Urinary bladder (tissue), 4 donors: Measurements from ENCODE around the gene TNN. TPM values are rescaled to one million over a fixed set of nuclear protein-coding genes. Genes with fewer than 3 reads are reported as not detected.
"Not testable (repeated sequence)": the region's sequence is repeated elsewhere in the genome, so short reads cannot be mapped to it uniquely, and the experiment has no call there.

ENCODE experiments used
- DNase-seq: peaks from one replicate; pipeline ENCODE4 v3.0.0-alpha.2; 2015; ENCODE audit errors: extremely low spot score
- H3K27ac ChIP-seq: one replicate; pipeline ENCODE4 v1.5.1; 2013; ENCODE audit warnings: low read depth, mild to moderate bottlenecking, moderate library complexity
- H3K36me3 ChIP-seq: one replicate; pipeline ENCODE4 v1.6.1; 2013; ENCODE audit warnings: mild to moderate bottlenecking, moderate library complexity; ENCODE audit not compliant: insufficient read depth
- H3K4me1 ChIP-seq: one replicate; pipeline ENCODE4 v1.6.1; 2013; ENCODE audit warnings: mild to moderate bottlenecking, moderate library complexity; ENCODE audit not compliant: insufficient read depth
- H3K4me3 ChIP-seq: one replicate; pipeline ENCODE4 v1.5.1; 2013; ENCODE audit warnings: low read depth, low read length
- WGBS: extraction: QIAGEN DNeasy Blood & Tissue Kit; methylation state at CpG from one replicate; pipeline ENCODE4 v1.1.7; 2013; 5-methylcytosine and 5-hydroxymethylcytosine counted together
- polyA plus RNA-seq: library from polyadenylated mRNA; stranded (reverse); fragments of 200-250 nt; gene quantifications from one replicate; pipeline ENCODE4 v1.2.3, GENCODE V29; 2013
- total RNA-seq: library from RNA; depleted of rRNA; stranded (reverse); fragments of >200 nt; gene quantifications from one replicate; pipeline ENCODE4 v1.2.3, GENCODE V29; 2014
- donor health status: healthy with polysubstance abuse.
- donor health status: healthy.

TNN gene
- total and polyA plus RNA-seq, 2 donors, result 0.03 to 2.2 TPM

DNA sequence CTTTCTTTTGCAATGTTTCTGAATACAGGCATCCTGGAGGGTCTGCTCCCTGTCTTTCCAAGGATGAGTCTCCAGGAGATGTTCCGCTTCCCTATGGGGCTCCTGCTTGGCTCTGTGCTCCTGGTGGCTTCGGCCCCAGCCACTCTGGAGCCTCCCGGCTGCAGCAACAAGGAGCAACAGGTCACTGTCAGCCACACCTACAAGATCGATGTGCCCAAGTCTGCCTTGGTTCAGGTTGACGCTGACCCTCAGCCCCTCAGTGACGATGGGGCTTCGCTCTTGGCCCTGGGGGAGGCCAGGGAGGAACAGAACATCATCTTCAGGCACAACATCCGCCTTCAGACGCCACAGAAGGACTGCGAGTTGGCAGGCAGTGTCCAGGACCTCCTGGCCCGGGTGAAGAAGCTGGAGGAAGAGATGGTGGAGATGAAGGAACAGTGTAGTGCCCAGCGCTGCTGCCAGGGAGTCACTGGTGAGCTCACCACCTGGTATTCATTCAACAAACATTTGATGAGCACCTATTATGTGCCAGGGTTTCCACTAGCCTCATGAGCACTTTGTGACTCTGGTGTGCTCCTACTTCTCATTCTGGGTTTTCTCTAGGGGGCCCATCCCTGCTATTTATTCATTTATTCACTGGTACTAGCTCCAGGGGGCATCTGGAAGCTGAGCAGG, 9.9 kb downstream of the TNN start:
- Histone ChIP-seq H3K4me3 (no peak overlapping the region), H3K36me3 (no peaks in the 10 kb centered on the region), H3K27ac (no peak overlapping the region), H3K4me1 (no peaks in the 10 kb centered on the region)
- DNase-seq, result no peak
- 87% methylated on average over 12 of the region's 12 CpGs for WGBS

DNA sequence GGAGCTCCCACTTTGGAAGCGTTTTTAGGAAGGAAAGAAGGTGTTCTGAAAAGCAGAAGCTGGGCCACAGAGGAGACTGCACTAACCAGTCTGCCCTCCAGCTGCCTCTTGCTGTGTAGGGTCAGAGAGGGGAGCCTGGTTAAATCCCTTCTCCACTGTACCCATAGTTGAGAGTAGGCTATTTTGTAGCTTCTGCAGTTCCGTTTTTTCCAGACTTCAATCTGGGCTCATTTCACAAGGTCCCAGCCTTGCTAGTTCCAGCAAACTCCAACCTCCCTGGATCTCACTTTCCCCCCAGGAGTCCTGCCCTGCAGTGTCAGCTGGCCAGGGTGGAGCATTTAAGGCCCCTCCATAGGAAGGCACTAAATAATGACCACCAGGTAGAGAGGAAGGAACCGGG, 11.0 kb downstream of the TNN start:
- Histone ChIP-seq H3K36me3 (no peaks in the 10 kb centered on the region), H3K4me1 (no peaks in the 10 kb centered on the region), H3K27ac (no peak overlapping the region), H3K4me3 (no peak overlapping the region)
- 69% methylated on average over 3 of the region's 3 CpGs for WGBS
- no peak for DNase-seq

DNA sequence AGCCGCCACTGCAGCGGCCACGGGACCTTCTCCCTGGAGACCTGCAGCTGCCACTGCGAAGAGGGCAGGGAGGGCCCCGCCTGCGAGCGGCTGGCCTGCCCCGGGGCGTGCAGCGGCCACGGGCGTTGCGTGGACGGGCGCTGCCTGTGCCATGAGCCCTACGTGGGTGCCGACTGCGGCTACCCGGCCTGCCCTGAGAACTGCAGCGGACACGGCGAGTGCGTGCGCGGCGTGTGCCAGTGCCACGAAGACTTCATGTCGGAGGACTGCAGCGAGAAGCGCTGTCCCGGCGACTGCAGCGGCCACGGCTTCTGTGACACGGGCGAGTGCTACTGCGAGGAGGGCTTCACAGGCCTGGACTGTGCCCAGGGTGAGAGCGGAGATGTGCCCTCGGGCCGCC, 11.7 kb downstream of the TNN start:
- 96% methylated on average over 40 of the region's 40 CpGs for WGBS
- no peak for DNase-seq
- Histone ChIP-seq H3K4me1 (no peaks in the 10 kb centered on the region), H3K36me3 (no peaks in the 10 kb centered on the region), H3K4me3 (no peak overlapping the region), H3K27ac (no peak overlapping the region)

DNA sequence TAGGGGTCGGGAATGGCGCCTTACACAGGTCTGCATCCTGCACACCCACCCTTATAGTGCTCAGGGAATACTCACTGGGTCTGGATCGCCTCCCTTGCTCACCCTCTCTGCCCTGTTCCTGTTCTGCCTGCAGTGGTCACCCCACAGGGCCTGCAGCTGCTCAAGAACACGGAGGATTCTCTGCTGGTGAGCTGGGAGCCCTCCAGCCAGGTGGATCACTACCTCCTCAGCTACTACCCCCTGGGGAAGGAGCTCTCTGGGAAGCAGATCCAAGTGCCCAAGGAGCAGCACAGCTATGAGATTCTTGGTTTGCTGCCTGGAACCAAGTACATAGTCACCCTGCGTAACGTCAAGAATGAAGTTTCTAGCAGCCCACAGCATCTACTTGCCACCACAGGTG, 12.4 kb downstream of the TNN start:
- Histone ChIP-seq H3K27ac (no peak overlapping the region), H3K4me3 (no peak overlapping the region), H3K4me1 (no peaks in the 10 kb centered on the region), H3K36me3 (no peaks in the 10 kb centered on the region)
- 78% methylated on average over 6 of the region's 6 CpGs for WGBS
- no peak for DNase-seq

DNA sequence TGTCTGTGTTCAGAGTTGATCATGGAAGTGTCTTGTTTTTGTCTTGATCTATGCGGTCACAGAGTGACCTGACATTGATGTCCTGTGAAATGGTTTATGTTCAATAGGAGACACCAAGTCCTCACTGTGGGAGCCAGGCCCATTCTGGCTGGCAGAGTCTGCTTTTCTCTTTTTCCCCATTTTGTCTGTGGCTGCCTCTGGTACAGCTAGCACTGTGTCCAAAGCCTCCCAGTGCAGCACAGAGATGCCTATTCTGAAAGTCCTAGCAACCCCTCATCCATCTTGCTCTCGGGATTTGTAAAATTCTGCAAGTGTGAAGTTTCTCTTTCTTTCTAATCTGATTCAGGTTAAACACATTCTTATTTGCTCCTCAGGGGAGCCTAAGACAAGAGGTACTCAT, 14.3 kb downstream of the TNN start:
- DNase-seq, result no peak
- Histone ChIP-seq H3K27ac (no peak overlapping the region), H3K4me3 (no peak overlapping the region), H3K36me3 (no peaks in the 10 kb centered on the region), H3K4me1 (no peaks in the 10 kb centered on the region)
- 87% methylated on average over 2 of the region's 2 CpGs for WGBS

DNA sequence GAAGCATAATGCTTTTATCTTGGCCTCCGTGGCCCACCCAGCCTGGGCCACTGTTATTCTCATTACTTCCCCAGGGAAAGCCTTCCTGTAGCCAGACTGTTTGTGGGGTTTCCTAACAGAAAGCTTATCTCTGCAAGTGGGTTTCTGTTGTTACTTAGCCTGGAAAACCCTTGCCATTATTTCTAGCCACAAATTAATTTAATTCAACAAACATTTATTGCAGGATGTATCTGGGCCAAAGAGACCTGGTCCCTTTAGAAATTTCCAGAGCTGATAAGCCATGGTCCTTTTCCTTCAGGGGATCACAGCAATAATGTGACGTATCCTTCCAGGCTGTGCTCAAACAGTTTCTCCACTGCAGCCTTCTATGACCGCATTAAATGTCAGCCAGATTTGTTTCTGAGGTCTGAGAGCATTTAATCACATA, 20.9 kb downstream of the TNN start:
- Histone ChIP-seq H3K27ac (no peak overlapping the region), H3K4me1 (no peaks in the 10 kb centered on the region), H3K36me3 (no peaks in the 10 kb centered on the region), H3K4me3 (no peak overlapping the region)
- WGBS, result 76% methylated on average over 3 of the region's 3 CpGs
- no peak for DNase-seq

DNA sequence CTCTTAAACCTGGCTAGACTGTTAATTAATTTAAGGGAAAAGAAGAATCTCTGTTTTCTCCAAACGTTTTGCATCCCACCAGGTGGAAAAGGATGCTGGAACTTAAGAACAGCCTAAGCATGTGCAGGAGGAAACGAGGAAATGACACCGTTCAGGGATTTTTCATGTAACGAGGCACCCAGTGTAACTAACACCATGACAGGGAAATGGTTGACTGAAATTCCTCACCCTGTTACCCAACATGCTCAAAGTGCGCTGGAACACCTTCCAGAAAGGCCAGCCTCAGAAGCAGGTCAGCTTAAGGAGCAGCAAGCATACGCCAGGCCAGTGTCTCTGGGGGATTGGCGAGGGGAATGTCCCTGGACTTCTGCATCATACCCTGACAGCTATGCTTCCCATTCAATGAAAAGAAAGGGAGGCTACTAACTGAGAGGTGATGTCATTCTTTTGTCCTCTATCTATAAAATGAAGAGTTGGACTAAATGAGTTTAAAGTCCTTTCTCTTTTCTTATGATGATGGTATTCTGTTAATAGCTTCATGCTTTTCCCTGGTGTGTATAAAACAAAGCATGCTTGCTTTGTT, 21.6 kb downstream of the TNN start:
- 63% methylated on average over 7 of the region's 7 CpGs for WGBS
- Histone ChIP-seq H3K27ac (no peak overlapping the region), H3K36me3 (no peaks in the 10 kb centered on the region), H3K4me1 (no peaks in the 10 kb centered on the region), H3K4me3 (no peak overlapping the region)
- DNase-seq, result no peak

DNA sequence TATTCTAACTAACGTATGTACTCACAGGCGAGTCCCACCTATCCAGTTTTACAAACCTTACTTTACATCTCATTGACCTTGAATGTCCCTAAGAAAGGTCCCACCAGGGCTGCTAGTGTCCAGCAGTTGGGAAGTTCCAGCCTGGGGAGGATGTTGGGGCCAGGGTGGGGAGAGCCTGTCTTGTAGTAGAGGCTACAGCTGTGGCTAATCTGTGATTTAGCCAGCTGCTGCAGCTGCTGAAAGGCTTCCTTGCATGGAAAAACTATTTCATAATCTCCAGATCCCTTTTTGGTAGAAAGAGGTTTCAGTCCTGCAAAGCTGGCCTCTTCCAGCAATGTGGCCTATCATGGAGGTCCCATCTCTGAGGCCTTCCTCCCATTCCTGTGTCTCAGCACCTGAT, 23.1 kb downstream of the TNN start:
- H3K36me3 ChIP-seq, result no peaks in the 10 kb centered on the region
- 94% methylated on average over 2 of the region's 2 CpGs for WGBS
- no peak overlapping the region for H3K27ac ChIP-seq
- no peak overlapping the region for H3K4me3 ChIP-seq
- H3K4me1 ChIP-seq, result no peaks in the 10 kb centered on the region
- DNase-seq, result no peak

DNA sequence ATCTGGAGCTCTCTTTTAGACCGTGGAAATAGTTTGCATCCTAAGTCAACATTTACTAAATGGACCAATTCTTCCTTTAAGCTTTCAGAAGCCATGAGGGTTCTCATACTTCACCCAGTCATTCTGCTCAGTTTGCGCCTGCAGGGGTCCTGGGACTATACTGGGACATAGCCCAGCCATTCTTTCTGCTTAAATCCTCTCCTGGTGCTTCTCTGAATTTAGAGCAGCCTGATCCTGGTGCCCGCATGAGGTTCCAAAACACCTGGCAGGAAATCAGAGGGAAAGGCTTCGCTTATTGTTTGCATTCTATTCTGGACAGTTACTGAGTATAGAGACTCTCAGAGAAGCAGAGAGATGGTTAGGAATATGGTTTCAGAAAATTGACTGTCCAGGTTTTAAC, 27.0 kb downstream of the TNN start:
- H3K36me3 ChIP-seq, result no peaks in the 10 kb centered on the region
- no peak for DNase-seq
- no peaks in the 10 kb centered on the region for H3K4me1 ChIP-seq
- no peak overlapping the region for H3K27ac ChIP-seq
- no peak overlapping the region for H3K4me3 ChIP-seq
- WGBS, result 74% methylated on average over 4 of the region's 4 CpGs

DNA sequence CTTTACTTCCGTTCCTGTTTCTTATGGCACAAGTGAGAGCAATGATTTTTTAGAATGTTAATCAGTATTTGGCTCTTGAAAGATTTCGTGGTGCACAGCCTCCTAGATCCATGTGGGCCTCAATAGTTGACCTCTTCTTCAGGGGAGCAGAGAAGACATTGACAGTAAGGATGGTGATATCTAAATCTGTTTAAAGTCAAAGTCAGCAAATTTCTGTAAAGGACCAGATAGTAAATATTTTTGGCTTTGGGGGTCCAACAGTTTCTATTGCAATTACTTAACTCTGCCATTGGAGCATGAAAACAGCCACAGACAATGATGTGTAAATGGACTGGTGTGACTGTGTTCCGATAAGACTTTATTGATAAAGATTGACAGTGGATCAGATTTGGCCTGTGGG, 27.4 kb downstream of the TNN start:
- no peaks in the 10 kb centered on the region for H3K4me1 ChIP-seq
- H3K4me3 ChIP-seq, result no peak overlapping the region
- no peak overlapping the region for H3K27ac ChIP-seq
- 88% methylated on average over 3 of the region's 3 CpGs for WGBS
- DNase-seq, result no peak
- no peaks in the 10 kb centered on the region for H3K36me3 ChIP-seq

DNA sequence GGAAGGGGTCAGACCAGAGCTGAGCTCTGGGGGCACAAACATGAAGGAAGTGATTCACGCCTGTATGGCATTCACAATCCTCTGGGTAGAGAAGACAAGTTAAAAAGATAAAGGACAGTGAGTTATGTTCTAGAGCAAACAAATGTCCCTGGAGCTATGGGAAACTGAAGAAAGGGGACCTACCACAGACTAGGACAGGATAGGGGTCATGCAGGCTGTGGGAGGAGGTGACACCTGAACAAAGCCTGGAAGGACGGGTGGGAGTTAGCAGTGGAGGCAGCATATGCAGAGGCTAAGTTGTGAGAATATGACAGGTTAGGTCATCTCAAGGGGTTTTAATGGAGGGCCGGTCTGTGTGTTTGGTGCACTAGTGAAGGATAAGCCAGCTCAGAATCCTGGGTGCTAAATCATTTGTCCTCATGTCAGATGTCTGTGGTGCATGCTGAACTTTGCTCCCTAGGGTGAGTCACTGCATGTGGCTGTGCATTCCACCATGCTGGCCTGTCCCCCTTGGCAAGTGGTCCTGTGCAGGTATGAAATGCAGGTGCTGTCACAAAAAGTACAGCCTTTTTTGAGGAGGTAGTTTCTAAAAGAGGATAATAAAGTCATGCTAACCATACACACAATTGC, 28.5 kb downstream of the TNN start:
- DNase-seq, result no peak
- Histone ChIP-seq H3K4me3 (no peak overlapping the region), H3K4me1 (no peaks in the 10 kb centered on the region), H3K27ac (no peak overlapping the region), H3K36me3 (no peaks in the 10 kb centered on the region)
- WGBS, result 88% methylated on average over 3 of the region's 3 CpGs

DNA sequence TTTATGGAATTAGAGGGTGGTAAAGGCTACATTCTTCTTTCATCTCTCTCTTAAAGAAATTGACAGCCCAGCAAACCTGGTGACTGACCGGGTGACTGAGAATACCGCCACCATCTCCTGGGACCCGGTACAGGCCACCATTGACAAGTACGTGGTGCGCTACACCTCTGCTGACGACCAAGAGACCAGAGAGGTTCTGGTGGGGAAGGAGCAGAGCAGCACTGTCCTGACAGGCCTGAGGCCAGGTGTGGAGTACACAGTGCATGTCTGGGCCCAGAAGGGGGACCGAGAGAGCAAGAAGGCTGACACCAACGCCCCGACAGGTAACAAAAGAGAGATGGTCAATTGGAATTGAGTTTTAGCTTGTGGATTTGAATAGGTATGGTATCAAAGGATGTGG, 29.7 kb downstream of the TNN start:
- Histone ChIP-seq H3K36me3 (no peaks in the 10 kb centered on the region), H3K4me3 (no peak overlapping the region), H3K27ac (no peak overlapping the region), H3K4me1 (no peaks in the 10 kb centered on the region)
- WGBS, result 89% methylated on average over 9 of the region's 9 CpGs
- no peak for DNase-seq

DNA sequence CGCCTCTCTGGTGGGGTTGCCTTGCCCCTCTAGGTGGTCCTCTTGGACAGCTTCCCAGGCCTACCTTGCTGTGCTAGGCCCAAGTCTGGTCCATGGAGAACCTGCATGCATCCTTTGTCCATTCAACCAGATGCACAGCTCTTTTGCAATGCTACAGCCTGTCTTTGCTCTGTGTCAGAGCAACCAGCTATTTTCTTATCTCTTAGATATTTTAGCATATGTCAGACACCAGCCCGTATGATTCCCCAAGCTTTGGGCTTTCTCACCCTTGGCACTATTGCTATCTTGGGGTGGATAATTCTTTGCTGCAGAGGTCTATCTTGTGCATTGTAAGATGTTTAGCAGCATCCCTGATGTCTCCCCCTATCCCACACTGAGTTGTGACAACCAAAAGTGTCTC, 32.3 kb downstream of the TNN start:
- H3K27ac ChIP-seq, result no peak overlapping the region
- no peak overlapping the region for H3K4me3 ChIP-seq
- H3K4me1 ChIP-seq, result no peaks in the 10 kb centered on the region
- 72% methylated on average over 2 of the region's 2 CpGs for WGBS
- no peak for DNase-seq
- H3K36me3 ChIP-seq, result no peaks in the 10 kb centered on the region

DNA sequence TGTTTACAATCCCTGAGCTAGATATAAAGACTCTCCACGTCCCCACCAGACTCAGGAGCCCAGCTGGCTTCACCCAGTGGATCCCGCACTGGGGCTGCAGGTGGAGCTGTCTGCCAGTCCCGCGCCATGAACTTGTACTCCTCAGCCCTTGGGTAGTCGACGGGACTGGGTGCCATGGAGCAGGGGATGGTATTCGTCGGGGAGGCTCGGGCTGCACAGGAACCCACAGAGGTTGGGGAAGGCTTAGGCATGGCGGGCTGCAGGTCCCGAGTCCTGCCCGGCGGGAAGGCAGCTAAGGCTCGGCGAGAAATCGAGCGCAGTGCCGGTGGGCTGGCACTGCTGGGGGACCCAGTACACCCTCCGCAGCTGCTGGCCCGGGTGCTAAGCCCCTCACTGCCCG, 34.5 kb downstream of the TNN start:
- H3K4me1 ChIP-seq, H3K27ac ChIP-seq, DNase-seq, H3K4me3 ChIP-seq, H3K36me3 ChIP-seq: not testable (repeated sequence)
- WGBS, result 95% methylated on average over 21 of the region's 21 CpGs
